Retina (tissue), 1 donor: ENCODE measurements around the gene DAB1.
A peak's percentile ranks its signal among the peaks of the same experiment; 100 is the strongest.

Source experiments
- DNase-seq: peaks from one replicate; pipeline ENCODE4 v3.0.0-alpha.2; 2016

DAB1 gene

DNA sequence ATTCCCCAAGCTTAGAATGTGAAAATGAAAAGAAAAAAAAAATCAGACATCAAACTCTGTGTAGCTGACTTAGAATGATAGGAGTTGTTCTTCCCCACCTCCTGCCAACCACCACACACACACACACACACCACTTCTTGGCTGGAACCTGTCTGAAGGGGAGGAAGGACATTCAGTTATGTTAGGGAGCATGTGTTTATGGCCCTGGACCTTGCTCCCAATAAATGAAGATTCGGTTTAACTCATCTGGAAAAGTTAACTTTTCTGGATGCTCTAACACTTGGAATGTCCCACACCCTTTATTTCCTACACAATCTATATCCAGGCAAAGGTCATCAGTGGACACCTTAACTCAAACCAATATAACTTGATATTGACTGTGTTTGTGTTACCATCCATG is 112.4 kb downstream of the DAB1 start:
- DNase-seq, result no peak

DNA sequence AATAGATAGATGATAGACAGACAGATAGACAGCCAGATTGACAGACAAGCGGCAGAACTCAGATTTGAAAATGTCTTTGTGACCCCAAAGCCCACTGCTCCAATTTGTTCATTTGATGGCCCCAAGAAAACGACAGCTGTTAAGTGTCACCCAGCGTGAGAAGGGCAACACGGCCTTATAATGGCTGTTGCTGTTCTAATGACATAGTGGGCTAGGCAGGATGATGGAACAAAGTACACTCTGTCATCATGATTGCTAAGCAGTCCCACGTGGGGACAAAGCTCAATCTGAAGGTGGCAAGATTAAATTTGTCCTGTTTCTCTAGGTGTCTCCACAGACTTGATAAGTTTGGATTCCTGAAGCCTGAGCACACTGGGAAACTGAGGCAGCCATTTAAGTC is 112.9 kb downstream of the DAB1 start:
- no peak for DNase-seq

DNA sequence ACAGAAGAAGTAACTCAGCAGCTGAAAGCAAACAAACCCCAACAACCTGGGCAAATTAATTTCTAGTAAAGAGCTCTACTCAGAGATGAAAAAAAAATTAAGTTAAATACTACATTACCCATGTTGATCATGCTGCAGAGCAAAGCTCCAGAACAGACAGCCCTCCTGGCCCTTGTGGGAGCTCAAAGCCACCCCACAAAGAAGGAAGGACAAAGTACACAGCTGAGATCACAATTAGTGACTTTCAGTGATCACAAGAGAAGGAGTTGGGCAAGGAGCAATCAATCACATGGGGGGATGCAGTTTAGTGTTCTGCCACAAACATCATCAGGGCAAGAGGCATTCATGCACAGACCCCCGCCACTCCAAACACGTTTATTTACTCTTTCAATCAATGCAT is 114.2 kb downstream of the DAB1 start:
- no peak for DNase-seq

DNA sequence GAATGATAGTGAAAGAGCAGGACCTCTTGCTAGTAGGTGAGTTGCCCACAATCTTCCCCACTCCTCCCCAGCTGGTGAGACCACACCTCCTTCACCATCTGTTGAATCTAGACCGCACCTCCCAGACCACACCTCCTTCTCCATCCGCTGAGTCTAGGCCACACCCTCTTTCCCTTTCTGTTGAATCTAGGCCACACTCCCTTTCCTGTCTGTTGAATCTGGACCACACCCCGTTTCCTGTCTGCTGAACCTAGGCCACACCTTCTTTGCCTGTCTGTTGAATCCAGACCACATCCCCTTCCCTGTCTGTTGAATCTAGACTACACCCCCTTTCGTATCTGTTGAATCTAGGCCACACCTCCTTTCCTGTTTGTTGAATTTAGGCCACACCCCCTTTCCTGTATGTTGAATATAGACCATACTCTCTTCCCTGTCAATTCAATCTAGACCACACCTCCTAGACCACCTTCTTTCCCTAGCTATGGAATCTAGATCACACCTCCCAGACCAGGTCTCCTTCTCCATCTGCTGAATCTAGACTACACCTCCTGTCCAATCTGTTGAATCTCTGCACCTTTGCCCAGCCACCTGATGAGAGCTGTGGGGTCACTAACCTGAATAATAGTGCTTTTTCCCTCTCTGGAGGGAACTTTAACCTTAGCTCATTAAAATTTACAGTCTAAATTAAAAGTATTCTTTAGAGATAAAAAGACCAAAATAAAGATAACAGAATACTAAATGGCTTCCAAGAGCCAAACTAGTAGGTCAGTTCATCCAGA is 116.3 kb downstream of the DAB1 start:
- DNase-seq, result no peak

DNA sequence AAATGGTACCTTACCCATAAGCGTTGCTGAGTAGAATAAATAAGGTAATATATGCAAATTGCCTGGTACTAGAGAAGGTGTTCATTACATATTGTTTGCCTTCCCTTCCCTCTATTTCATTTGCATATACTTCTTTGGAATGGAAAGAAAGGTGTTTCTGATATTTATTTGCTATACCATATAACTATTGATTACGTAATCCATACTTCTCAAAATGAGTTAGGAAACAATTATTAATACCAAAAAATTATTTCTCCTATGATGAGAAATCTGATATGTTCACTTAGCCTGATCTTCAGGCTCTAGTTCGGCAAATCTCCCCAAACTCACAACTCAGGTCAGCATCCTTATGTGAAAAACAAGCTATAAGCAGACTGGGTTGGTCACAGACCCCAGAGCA is 119.3 kb downstream of the DAB1 start:
- no peak for DNase-seq

DNA sequence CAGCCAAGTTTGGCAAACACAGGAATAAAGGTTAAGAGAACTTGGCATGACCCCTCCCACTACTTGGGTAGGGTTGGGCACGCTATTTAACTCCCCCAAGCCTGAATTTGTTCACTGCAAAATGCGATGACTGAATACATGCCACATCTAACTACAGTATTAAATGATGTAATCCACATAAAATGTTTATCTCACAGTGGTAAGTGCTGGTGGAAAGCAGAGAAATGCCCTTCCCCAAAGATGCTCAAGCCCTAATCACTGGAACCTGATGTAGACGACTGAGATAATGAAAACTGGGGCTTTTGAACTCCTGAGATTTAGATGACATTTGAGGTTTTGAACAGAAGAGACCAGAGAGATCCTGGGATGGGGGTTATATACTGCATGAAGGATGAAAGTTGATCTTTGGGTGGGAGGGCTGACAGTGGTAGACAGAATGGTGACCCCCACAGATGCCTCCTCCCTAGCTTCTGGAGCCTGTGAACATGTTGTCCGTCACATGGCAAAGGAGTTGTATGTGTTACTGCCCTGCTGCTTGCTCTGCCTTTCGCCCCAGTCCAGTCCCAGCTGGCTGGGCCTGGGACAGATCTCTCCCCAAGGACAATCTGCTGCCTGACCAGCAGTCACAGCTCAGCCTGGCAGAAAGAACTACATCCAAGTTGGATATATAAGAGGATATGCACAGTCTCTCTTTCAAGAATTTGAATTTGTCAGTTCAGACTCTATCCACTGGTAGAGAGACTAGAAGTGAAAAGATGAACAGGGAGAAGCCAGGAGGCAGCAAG is 120.9 kb downstream of the DAB1 start:
- no peak for DNase-seq

DNA sequence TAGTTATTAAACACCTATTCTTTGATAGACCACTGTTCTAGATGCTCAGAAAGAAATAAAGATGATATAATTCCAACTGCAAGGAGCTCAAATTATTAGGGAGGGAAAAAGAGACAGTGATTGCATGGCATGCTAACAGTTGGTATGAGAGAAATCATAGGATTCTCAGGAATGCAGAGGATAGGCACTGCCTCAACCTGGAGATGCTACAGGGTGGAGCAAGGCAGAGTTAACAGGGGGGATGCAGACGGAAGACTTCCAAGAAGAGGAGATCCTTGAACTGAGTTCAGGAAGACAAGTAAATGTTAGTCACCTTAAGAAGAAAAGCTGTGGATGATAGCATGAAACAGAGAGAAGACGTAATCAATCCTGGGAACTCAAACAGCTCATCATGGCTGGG is 123.7 kb downstream of the DAB1 start:
- DNase-seq, result no peak

DNA sequence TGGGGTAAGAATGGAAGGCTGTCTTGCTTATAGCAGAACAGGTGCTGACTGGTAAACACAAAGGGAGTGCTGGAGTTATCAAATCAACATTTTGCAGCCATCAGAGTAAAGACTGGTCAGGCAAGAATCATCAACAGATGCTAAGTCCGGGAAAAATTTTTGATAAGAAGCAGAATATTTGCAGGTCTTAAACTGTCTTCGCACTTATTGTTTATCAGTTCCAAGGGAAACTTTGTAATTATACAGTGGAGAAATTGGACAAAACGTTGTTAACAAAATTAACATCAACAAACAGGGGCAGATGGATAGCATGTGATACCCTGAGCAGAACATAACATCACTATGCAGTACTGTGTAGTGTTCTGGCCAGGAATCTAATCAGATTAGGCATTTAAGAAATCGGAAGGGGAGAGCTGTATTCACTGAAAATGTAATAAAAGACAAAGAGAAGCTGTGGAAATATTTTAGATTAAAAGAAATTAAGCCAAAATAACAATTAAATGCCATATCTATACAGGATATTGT is 127.1 kb downstream of the DAB1 start:
- no peak for DNase-seq

DNA sequence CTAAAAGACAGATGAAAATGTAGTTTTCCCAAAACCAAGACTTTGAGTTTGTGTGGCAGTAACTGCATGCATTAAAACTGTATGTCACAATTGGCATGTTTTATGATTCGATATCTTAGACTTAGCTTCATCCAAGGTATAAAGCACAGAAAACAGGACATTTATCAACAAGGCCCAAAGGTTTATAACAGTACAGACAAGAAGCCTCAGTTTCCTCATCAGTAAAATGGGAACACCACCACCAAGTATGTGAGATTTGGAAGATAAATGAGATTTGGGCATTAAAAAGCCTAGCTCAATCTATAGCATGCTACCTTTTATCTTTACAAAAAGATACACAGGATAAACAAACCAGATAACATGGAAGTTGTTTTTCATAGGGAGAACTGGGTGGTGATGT is 128.5 kb downstream of the DAB1 start:
- DNase-seq, result no peak

DNA sequence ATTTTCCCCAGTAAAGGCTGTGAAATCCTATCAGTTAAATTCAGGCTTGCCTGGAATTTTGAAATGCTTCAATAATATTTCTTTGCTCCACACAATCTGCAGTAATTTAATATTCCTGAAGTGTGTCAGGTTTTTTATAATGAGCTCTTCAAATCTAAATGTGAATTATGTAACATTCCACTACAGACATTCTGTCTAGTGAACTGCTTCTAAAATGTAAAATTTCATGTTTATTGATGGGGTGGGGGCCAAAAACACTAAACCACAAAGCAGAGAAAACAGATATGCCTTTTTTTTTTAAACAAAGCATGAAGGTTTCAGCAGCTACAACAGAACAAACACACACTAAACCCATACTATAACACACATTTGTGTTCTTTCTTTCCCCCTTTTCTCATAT is 129.7 kb downstream of the DAB1 start:
- DNase-seq, result no peak

DNA sequence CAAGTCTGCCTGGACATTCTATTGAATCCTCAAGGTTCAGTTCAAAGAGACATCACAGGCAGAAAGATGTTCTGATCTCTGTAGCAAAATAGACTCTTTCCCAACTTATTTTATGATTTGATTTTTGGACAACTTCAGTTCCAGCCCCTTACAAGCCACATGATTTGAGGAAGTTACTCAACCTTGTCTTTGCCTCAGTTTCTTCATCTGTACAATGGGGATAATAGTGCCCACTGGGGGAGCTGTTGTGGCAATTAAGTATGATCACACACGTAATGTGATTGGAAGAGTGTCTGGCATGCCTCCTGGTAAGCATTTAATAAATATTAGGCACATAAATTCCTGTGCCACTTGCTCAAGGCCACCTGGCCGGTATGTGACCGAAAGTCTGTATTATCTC is 130.6 kb downstream of the DAB1 start:
- DNase-seq, result no peak

DNA sequence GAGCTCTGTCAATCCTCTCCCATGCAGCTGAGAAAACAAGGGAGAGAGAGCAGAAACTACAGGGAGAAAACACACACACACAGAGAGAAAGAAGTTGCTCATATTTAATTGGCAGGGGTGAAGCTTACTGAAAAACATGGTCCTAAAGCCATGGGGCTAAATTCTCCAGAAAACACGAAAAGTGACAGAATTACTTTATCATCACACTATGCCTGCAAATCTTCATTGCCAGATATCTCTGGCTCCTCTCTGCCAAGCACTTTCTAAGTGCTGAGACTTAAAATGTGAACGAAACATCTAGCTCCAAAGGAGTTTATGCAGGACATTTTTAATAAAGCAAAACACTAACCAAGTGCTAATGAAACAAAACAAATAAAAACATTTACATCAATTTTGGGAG is 134.1 kb downstream of the DAB1 start:
- DNase-seq, result no peak

DNA sequence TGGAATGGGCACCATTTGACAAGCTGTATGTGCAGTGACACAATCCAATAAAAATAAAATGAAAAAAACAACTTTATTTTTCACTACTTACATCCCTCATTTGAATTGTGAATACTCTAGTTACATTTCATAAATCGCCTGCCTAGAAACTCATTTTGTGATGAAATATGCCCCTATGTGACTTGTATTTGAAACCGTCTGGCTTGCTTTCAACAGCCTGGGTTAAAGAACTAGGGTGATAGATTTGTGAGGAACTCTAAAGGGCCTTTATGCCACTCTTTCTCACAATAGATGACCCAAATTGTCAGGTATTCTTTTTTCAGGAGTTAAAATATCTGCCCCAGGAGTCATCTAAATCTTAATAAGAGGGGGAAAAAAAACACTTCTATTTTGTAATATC is 137.9 kb downstream of the DAB1 start:
- no peak for DNase-seq

DNA sequence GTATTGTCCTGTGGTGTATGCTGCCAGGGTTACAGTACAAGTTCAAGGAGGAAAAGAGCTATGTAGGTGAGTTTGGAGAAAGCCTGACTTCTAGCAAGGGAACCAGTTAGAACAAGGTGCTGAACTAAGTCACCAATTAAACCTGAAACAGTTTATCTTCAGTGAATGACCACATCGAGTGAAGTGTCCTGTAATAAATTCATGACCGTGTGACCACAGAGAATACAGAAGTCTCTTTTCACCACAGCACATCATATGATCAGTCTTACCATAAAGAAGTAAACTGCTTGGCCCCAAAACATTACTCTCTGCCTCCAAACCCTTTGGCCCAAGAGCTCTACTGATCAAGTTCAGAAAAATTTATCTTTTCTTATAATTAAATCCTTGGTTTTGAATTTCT is 141.4 kb downstream of the DAB1 start:
- no peak for DNase-seq

DNA sequence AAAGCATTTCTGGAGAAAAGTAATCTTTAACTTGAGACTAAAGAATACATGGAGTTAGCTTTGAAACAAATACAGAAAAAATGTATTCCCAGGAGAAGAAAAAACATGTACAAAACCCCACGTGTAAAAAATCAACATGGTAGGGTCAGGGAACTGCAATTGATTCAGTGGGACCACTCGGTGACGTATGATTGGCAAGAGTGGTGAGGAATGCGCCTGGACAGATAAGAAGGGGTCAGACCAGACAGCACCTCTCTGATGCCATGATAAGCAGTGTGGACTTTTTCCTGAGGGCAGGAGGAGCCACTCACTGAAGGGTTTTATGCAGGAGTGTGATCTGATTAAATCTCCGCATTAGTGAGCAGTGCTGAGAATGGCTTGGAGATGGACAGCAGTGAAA is 142.5 kb downstream of the DAB1 start:
- DNase-seq, result no peak

DNA sequence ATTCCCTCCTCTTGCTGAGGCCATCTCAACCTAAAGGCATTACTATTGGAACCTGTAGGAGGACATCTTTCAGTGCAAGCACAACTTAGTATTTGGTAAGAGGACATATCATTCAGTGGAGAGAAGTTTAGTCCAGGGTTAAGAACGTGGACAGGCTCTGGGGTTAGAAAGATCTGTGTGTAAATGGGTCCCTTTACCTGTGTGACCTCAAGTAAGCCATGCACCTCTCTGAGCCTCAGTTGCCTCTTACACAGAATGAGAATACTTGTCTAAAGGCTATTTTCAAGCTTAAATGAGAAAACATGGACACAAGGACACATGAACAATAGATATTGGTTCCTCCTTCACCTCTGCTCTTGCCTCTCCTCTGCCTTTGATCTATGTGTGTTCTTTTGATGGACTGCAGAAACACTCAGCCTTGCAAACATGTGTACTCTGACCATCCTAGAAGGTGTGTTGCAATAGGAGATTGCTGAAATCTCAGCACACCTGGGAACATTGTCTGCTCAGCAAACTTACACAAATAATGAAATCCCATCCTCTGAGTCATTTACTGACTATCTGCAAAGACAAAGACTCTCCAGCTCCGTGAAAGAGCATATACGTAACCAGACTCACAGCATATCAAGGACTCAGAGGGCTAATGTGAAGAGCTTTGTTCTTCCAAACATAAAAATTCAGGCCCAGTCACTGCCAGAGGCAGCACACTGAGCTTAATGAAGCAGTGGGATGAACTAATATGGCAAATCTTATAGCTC is 143.8 kb downstream of the DAB1 start:
- DNase-seq, result peak; percentile 14

DNA sequence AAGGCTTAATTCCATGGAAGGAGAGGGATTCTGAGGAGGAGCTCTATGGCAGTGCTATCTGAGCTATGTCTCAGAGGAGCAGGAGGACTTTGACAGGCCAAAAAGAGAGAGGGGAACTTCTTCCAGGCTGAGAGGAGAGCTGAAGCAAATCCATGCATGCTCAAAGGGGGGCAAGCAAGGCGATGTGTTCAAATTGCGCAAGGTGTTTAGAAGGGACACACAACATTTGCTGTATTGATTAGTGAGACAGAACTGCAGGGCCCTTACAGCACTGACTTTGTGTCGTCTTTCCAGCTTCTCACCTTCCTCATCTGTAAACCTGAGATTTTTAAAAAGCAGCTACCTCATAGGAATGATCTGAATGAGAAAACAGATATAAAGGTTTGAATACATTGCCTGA is 145.3 kb downstream of the DAB1 start:
- no peak for DNase-seq

DNA sequence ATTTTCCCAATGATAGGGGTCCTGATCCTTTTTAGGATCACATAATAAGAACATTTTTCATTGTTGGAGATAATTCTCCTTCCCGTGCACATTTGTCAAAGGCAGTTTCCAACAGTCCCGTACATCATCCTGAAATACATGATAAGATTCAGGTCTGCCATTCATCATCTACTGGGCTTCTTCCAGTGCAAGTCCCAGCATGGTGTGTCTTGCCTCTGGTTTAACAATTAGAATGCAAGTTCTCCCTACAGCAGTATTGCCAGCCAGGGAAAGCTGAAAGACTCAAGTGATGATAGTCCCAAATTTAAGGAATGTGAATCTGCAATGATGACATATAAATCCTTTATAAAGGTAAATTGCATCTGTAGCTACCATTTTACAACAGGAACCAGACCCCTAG is 146.2 kb downstream of the DAB1 start:
- DNase-seq, result no peak

DNA sequence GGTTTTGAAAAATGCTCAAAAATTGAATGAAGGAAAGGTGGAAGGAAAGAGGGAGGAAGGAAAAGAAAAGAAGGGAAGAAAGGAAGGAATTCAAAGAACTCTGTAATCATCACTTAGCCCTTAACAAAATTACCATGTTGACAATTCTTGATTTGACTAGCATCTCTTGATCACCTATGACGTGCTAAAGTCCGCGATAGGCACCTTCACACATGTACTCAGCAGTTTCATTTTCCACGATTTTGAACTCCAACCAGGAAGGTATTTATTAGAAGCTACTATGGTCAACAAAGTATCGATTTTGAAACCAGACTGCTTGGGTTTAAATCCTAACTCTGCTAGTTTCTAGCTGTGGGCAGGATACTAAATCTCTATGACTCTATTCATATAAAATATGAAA is 146.9 kb downstream of the DAB1 start:
- DNase-seq, result no peak

DNA sequence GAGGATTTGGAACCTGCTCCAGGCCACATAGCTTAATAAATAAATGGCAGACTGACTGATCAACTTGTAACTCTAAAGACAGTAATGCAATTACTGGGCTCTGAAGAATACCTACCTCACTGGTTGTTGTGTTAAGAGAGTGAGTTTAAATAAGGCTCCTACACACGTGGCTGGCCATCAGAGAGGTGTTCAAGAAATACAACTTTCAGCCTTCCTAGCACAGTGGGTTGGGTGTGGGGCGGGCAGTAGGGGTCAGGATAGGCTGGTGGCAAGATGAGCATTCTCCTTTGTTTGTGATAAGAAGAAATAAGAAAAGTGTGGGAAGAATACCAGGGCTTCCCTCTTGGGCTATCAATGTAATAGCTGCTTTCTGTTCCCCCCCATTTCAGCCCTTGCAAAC is 151.3 kb downstream of the DAB1 start:
- DNase-seq, result no peak

DNA sequence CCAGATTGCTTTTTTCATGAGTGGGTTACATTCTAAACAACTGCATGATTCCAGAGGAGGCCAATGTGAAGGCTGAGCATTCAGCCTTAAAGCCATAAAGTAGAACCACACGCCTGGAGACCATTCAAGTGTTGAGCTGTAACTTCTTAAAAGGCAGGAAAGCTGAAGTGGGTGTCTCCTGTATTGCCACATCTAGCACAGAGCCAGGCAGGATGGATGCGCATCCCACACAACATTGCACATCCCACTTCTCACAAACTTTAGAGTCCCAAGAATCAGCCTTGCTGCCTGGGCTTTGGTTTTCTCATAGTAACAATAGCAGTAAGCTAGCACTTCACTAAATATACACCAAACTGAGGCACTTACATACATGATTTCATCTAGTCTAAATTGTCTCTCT is 151.7 kb downstream of the DAB1 start:
- no peak for DNase-seq

DNA sequence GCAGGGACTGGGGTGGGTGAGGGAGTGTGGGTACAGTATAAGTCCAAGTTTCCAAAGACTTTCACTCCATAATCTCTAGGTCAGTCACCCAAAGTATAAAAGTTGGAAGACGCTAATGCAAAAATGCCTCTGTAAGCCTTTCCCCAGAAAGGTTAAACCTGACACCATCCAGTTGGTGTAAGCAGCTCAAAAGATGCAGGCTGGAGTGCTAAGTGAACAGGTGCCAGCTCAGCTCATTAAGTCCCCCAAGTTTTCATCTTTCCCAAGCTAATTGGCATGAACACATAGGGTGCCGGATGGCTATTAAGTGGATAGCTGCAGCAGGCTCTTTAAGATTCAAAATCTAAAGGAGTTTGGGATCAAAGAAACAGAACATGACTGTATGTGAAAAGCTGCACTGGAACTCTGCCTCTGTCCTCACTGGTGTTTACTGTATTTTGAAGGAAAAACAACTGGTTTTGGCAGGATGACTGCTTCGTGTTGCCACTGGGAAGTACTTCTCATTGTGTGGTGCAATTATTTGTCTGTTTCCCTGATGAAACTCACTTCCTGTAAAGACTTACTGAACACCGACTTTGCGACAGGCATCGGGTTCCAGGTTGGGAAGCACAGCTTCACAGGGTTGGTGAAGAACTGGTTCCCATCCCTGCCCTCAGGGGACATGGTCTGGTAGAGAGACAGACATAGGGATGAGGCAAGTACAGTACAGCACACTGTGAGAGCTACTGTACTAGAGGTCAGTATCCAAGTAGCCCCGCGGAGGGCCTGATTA is 152.7 kb downstream of the DAB1 start:
- no peak for DNase-seq
